GM23248 (cell line): ENCODE results near the gene ZBTB16.

ENCODE experiments used
- EZH2 ChIP-seq: fragments of 200-600 bp; sonication (generic); IDR thresholded peaks from 2 replicates; pipeline ENCODE4 v1.6.1; 2018; ENCODE audit warnings: antibody characterized with exemption, mild to moderate bottlenecking; ENCODE audit not compliant: insufficient read depth, poor library complexity, severe bottlenecking
- EZH2phosphoT487 ChIP-seq: fragments of 200-600 bp; sonication (generic); IDR thresholded peaks from 2 replicates; pipeline ENCODE4 v1.6.1; 2018; ENCODE audit warnings: antibody characterized with exemption, moderate library complexity, mild to moderate bottlenecking, low read depth; ENCODE audit not compliant: insufficient read depth

GRCh38 chr11:114180301-114181055 is 121.0 kb downstream of the ZBTB16 start:
- TF ChIP-seq EZH2phosphoT487 (no peak), EZH2 (no peak)
